Measurements from ENCODE around the gene SUMO3. TPM values are rescaled to one million over a fixed set of nuclear protein-coding genes. Genes with fewer than 3 reads are reported as not detected.

The SUMO3 gene
- total RNA-seq, 3 donors from 2014 or later: 68.9 to 76.9 (median 69.4) TPM

DNA sequence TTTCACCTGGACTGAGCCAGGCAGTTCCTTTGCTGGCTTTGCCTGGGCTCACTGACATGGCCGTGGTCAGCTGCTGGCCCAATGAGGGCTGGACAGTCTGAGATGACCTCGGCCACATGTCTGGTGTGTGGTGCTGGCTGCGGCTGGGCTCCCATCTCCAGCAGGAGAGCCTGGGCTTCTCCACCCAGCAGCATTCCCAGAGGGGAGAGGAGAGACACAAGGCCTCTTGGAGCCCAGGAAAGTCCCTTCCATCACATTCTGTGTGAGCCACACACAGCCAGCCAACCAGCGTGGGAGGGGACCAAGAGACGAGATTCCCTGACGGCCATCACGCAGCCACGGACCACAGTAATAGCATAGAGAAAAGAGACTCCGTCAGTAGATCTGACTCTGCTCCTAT lies 21.1 kb upstream of the SUMO3 start:
- DNase-seq: peak in 1 of 3 donors; percentile 21
- TF ChIP-seq, protein P1, sequence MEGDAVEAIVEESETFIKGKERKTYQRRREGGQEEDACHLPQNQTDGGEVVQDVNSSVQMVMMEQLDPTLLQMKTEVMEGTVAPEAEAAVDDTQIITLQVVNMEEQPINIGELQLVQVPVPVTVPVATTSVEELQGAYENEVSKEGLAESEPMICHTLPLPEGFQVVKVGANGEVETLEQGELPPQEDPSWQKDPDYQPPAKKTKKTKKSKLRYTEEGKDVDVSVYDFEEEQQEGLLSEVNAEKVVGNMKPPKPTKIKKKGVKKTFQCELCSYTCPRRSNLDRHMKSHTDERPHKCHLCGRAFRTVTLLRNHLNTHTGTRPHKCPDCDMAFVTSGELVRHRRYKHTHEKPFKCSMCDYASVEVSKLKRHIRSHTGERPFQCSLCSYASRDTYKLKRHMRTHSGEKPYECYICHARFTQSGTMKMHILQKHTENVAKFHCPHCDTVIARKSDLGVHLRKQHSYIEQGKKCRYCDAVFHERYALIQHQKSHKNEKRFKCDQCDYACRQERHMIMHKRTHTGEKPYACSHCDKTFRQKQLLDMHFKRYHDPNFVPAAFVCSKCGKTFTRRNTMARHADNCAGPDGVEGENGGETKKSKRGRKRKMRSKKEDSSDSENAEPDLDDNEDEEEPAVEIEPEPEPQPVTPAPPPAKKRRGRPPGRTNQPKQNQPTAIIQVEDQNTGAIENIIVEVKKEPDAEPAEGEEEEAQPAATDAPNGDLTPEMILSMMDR (IDR thresholded peaks at IDR 0.05): no peak

DNA sequence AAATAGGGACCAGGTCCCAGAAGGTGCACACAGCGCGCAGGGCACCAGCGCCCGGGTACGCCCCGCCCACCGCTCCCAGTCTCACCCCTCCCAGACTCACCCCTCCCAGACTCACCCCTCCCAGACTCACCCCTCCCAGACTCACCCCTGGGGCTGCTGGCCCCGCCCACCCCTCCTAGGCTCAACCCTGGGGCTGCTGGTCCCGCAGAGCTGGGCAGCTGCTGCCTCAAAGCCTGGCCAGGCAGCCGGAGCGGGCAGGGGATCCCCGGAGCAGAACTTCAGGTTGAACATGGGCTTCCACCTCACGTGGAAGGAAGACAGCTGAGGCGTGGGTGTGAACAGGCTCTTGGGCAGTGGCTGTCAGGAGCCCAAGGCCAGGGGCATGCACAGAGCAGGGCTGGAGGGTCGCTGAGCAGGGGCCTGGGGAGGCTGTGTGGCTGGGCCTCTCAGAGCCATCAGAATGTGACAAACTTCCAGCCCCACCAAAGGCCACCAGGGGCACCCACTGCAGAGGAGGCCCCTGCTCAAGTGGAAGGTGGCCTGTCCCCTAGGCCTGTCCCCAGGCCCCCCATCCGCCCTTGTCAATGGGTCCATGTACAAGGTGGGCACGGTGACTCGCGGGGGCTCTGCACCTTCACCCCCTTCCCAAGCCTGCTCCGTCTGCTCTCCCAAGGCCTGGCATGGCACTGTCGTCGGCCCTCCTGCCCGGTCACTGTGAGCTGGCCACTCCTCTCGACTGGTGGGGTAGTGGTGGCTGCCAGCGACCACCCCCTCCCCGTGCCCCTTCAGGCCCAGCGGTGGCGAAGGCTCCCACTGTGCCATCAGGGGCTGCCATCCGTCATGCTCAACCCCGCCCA lies 20.4 kb upstream of the SUMO3 start:
- intact Hi-C loops (cut with DNase I, micrococcal nuclease): no loop called here
- TF ChIP-seq, protein P1 (IDR thresholded peaks at IDR 0.05): no peak
- DNase-seq (peak in 1 of 3 donors; percentile 66), ATAC-seq (peak; percentile 46)
- no peak overlapping the region for H3K4me3 ChIP-seq
- peaks cover 10% of the 10 kb centered on the region for H3K4me1 ChIP-seq (ENCODE audit: low read depth)
- no peaks in the 10 kb centered on the region for H3K36me3 ChIP-seq (ENCODE audit: low read depth)
- no peaks in the 10 kb centered on the region for H3K9me3 ChIP-seq

More for the DNA sequence above, 21.1 kb upstream of the SUMO3 start:
- Histone ChIP-seq H3K4me1 (ENCODE audit: low read depth) (peaks cover 10% of the 10 kb centered on the region), H3K36me3 (ENCODE audit: low read depth) (no peaks in the 10 kb centered on the region), H3K9me3 (no peaks in the 10 kb centered on the region), H3K4me3 (no peak overlapping the region)
- intact Hi-C loops (cut with DNase I, micrococcal nuclease): no loop called here
- no peak for ATAC-seq

DNA sequence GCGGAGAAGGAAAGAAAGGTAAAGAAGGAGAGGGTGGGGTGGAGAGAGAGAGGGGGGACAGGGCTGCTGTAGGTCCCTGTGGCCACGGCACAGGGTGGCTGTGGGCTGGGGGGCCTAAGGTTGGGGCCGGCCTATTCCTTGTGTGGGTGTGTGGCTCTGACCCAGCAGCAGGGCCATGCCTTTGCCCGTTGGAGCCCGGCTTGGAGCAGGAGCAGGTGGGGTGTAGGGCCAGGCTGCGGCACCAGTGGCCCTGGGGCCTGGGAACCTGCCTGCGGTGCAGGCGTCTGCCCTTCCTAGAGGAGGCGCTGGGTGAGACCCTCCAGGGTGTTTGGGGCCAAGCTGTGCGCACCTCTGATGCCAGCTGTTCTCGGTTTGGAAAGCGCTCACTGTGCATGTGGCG lies 19.7 kb upstream of the SUMO3 start:
- TF ChIP-seq, protein P1 (IDR thresholded peaks at IDR 0.05): no peak
- DNase-seq (peak in 1 of 3 donors; percentile 21), ATAC-seq (no peak)

DNA sequence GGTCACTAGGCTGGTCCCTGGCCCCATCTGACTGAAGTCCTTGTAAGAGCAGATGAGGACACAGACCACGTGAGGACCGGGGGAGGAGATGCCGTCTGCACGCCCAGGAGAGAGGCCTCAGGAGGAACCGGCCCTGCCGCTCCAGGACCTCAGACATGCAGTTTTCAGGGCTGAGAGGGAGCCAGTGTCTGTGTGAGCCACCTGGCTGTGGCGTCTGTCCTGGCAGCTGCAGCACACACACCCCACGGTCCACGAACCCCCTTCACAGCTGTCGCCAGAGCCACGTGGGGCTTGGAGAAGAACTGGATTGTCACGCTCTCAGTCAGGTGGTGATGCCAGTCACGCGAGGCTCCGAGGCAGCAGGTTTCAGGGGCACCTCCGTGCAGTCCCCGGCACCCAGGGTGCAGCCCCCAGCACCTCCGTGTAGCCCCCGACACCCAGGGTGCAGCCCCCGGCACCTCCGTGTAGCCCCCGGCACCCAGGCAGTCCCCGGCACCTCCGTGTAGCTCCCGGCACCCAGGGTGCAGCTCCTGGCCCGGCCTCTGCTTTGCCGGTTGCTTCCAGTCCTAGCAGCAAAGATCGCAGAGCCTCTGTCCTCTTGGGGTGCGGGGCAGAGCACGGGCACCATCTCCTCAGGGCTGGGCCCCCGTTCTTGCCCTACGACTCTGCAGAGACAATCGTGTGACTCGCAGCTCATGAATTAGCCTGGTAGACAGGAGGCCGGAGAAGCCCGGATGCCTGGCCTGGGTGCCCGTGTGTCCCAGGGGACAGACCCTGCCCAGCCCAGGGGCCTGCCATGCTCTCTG lies 19.0 kb upstream of the SUMO3 start:
- Histone ChIP-seq H3K9me3 (no peaks in the 10 kb centered on the region), H3K4me1 (ENCODE audit: low read depth) (peaks cover 10% of the 10 kb centered on the region), H3K4me3 (no peak overlapping the region), H3K36me3 (ENCODE audit: low read depth) (no peaks in the 10 kb centered on the region)
- DNase-seq (peak in 2 of 3 donors; percentile 52 to 53), ATAC-seq (peak; percentile 64)
- TF ChIP-seq, protein P1 (IDR thresholded peaks at IDR 0.05): no peak
- intact Hi-C loops (cut with DNase I, micrococcal nuclease): no loop called here

More for the DNA sequence above, 19.7 kb upstream of the SUMO3 start:
- H3K9me3 ChIP-seq: no peaks in the 10 kb centered on the region
- H3K4me3 ChIP-seq: no peak overlapping the region
- intact Hi-C loops (cut with DNase I, micrococcal nuclease): no loop called here
- peaks cover 10% of the 10 kb centered on the region for H3K4me1 ChIP-seq (ENCODE audit: low read depth)
- no peaks in the 10 kb centered on the region for H3K36me3 ChIP-seq (ENCODE audit: low read depth)

DNA sequence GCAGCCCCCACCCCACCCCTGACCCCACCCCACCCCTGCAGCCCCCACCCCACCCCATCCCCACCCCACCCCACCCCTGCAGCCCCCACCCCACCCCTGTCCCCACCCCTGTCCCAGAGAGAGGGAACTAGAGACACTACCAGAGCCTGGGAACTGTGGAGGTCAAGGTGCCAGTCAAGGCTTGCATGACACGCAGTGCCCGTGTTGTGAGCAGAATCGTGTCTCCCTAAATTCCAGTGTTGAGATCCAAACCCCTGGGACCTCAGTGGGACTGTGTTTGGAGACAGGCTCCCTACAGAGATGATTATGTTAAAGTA lies 18.4 kb upstream of the SUMO3 start:
- ATAC-seq (no peak), DNase-seq (no peak)
- H3K4me3 ChIP-seq: no peak overlapping the region
- TF ChIP-seq, protein P1 (IDR thresholded peaks at IDR 0.05): no peak
- no peaks in the 10 kb centered on the region for H3K36me3 ChIP-seq (ENCODE audit: low read depth)
- H3K9me3 ChIP-seq: no peaks in the 10 kb centered on the region
- peaks cover 10% of the 10 kb centered on the region for H3K4me1 ChIP-seq (ENCODE audit: low read depth)
- intact Hi-C loops (cut with DNase I, micrococcal nuclease): no loop called here
